Loucy (cell line): ENCODE measurements around the gene TGFBI.

ENCODE experiments used
- EZH2phosphoT487 ChIP-seq: fragments of 200-600 bp; IDR thresholded peaks from 2 replicates; pipeline ENCODE4 v1.6.1; 2018; ENCODE audit warnings: antibody characterized with exemption, mild to moderate bottlenecking, moderate library complexity, borderline replicate concordance
- TF ChIP-seq, protein P1 (sequence below): fragments of 200-600 bp; sonication (generic); conservative IDR thresholded peaks from 2 replicates; pipeline ENCODE4 v1.5.1; 2014; ENCODE audit warnings: mild to moderate bottlenecking, antibody characterized with exemption, low read length

- TF ChIP-seq, protein P1, sequence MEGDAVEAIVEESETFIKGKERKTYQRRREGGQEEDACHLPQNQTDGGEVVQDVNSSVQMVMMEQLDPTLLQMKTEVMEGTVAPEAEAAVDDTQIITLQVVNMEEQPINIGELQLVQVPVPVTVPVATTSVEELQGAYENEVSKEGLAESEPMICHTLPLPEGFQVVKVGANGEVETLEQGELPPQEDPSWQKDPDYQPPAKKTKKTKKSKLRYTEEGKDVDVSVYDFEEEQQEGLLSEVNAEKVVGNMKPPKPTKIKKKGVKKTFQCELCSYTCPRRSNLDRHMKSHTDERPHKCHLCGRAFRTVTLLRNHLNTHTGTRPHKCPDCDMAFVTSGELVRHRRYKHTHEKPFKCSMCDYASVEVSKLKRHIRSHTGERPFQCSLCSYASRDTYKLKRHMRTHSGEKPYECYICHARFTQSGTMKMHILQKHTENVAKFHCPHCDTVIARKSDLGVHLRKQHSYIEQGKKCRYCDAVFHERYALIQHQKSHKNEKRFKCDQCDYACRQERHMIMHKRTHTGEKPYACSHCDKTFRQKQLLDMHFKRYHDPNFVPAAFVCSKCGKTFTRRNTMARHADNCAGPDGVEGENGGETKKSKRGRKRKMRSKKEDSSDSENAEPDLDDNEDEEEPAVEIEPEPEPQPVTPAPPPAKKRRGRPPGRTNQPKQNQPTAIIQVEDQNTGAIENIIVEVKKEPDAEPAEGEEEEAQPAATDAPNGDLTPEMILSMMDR = no peak
- TF ChIP-seq EZH2phosphoT487 = no peak
Observed at GRCh38 chr5:135988546-135988945, 40.2 kb upstream of the TGFBI start.
